Type B pancreatic cell (in vitro differentiated cells): ENCODE results near the gene MAD1L1. TPM values are rescaled to one million over a fixed set of nuclear protein-coding genes. Genes with fewer than 3 reads are reported as not detected.

Experiments used
- DNase-seq: peaks from one replicate; pipeline ENCODE4 v3.0.0; 2021; ENCODE audit warnings: mixed read lengths; ENCODE audit not compliant: unreplicated experiment; ENCODE audit errors: extremely low spot score
- H3K27ac Mint-ChIP-seq: 2 replicates; pipeline ENCODE4 v1.8.0; 2021; ENCODE audit warnings: mild to moderate bottlenecking, mixed read lengths
- H3K27me3 Mint-ChIP-seq: 2 replicates; pipeline ENCODE4 v1.8.0; 2021; ENCODE audit warnings: mixed read lengths
- H3K36me3 Mint-ChIP-seq: 2 replicates; pipeline ENCODE4 v1.8.0; 2021; ENCODE audit warnings: mixed read lengths
- H3K4me1 Mint-ChIP-seq: one replicate; pipeline ENCODE4 v1.8.0; 2021; ENCODE audit warnings: mixed read lengths; ENCODE audit not compliant: unreplicated experiment
- H3K4me3 Mint-ChIP-seq: 2 replicates; pipeline ENCODE4 v1.8.0; 2021; ENCODE audit warnings: mild to moderate bottlenecking, mixed read lengths
- H3K9me3 Mint-ChIP-seq: 2 replicates; pipeline ENCODE4 v1.8.0; 2021; ENCODE audit warnings: mixed read lengths
- CTCF ChIP-seq: fragments of 200-600 bp; sonication (generic); conservative IDR thresholded peaks from 2 replicates; pipeline ENCODE4 v1.5.0; 2021; ENCODE audit warnings: antibody characterized with exemption, mild to moderate bottlenecking
- total RNA-seq: library from RNA; stranded (reverse); gene quantifications from 2 replicates; pipeline ENCODE4 v1.2.1, GENCODE V29; 2021; ENCODE audit warnings: low replicate concordance

Gene MAD1L1
- total RNA-seq, 1 donor from 2014 or later, result 40.7 TPM

DNA sequence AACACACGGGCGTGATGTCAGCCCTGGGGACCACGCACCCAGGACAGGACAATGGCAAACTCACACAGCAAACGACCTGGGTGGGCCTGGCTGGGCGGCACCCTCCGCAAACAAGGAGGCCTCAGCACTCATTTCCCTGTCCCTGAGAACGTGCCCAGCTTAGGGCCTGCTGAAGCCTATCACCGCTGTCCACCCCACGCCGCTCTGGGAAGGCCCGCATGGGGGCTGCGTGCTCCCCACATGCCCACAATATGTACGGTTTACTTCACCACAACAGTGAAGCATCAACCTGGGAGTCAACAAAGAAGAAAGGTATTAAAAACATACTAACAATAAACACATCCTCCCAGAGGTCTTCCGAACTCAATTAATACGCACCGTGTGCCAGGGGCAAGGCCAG is 12.2 kb downstream of the MAD1L1 start:
- no peaks in the 10 kb centered on the region for H3K27me3 Mint-ChIP-seq
- DNase-seq, result no peak
- no peaks in the 10 kb centered on the region for H3K9me3 Mint-ChIP-seq
- no peak for TF ChIP-seq CTCF
- H3K27ac Mint-ChIP-seq, result no peak overlapping the region
- H3K4me3 Mint-ChIP-seq, result no peak overlapping the region
- peaks cover 19% of the 10 kb centered on the region for H3K36me3 Mint-ChIP-seq
- H3K4me1 Mint-ChIP-seq, result no peaks in the 10 kb centered on the region

- H3K36me3 Mint-ChIP-seq, result peaks cover 21% of the 10 kb centered on the region
- DNase-seq, result no peak
- H3K27ac Mint-ChIP-seq, result no peak overlapping the region
- TF ChIP-seq CTCF, result no peak
- H3K4me3 Mint-ChIP-seq, result no peak overlapping the region
- H3K4me1 Mint-ChIP-seq, result no peaks in the 10 kb centered on the region
- no peaks in the 10 kb centered on the region for H3K27me3 Mint-ChIP-seq
- no peaks in the 10 kb centered on the region for H3K9me3 Mint-ChIP-seq
Measured at GRCh38 chr7:2220030-2220429, 12.7 kb downstream of the MAD1L1 start.

GRCh38 chr7:2219606-2220005 is 13.1 kb downstream of the MAD1L1 start:
- TF ChIP-seq CTCF, result no peak
- no peaks in the 10 kb centered on the region for H3K27me3 Mint-ChIP-seq
- no peaks in the 10 kb centered on the region for H3K9me3 Mint-ChIP-seq
- DNase-seq, result no peak
- no peak overlapping the region for H3K4me3 Mint-ChIP-seq
- H3K36me3 Mint-ChIP-seq, result peaks cover 21% of the 10 kb centered on the region
- H3K27ac Mint-ChIP-seq, result no peak overlapping the region
- H3K4me1 Mint-ChIP-seq, result no peaks in the 10 kb centered on the region

DNA sequence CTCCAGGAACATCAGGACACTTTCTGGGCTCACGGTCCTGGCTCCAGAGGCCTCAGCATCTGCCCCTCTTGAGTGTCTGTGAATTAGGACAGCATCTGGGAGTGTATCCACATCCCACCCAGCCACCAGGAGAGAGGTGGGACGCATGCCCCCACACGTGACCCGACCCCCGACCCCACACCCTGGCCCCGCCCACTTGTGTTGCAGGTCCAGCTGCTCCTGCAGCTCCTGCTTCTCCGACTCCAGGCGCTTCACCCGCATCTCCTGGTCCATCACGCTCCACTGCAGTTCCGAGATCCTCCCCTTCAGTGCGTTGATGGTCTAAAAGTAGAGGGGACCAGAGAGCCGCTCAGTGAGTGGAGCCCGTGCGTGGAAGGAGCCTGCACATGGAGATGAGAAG is 13.6 kb downstream of the MAD1L1 start:
- Mint-ChIP-seq H3K4me3 (no peak overlapping the region), H3K9me3 (no peaks in the 10 kb centered on the region), H3K27me3 (no peaks in the 10 kb centered on the region), H3K4me1 (no peaks in the 10 kb centered on the region), H3K36me3 (peaks cover 20% of the 10 kb centered on the region), H3K27ac (no peak overlapping the region)
- DNase-seq, result no peak
- TF ChIP-seq CTCF, result no peak

GRCh38 chr7:2218444-2218785 is 14.3 kb downstream of the MAD1L1 start:
- H3K36me3 Mint-ChIP-seq, result peaks cover 24% of the 10 kb centered on the region
- TF ChIP-seq CTCF, result no peak

More at GRCh38 chr7:2218444-2218785, 14.3 kb downstream of the MAD1L1 start:
- Mint-ChIP-seq H3K4me1 (no peaks in the 10 kb centered on the region), H3K9me3 (no peaks in the 10 kb centered on the region), H3K27me3 (no peaks in the 10 kb centered on the region), H3K4me3 (no peak overlapping the region), H3K27ac (no peak overlapping the region)
- DNase-seq, result no peak
